Spleen (tissue), 11 donors: ENCODE measurements around the gene ATP6V0C. TPM values are rescaled to one million over a fixed set of nuclear protein-coding genes. Genes with fewer than 3 reads are reported as not detected.

Experiments used
- DNase-seq: peaks from one replicate; pipeline ENCODE4 v3.0.0-alpha.2; 2020
- H3K27ac ChIP-seq, 8 donors: fragments of 200-600 bp; sonication (generic) in 7 of 8; 1 replicate in 4 of 8; 2 replicates in 4 of 8; pipeline versions ENCODE4 v1.5.0 to v1.8.0; 2016 to 2021; ENCODE audit warnings: inconsistent platforms in 4 of 8, mild to moderate bottlenecking in 4 of 8, moderate library complexity in 1 of 8
- H3K27me3 ChIP-seq, 7 donors: fragments of 200-600 bp; sonication (generic) in 6 of 7; replicated peaks in 1 of 7; 1 replicate in 4 of 7; 2 replicates in 3 of 7; pipeline versions ENCODE4 v1.5.0 to v1.8.0; 2016 to 2021; ENCODE audit warnings: inconsistent platforms in 3 of 7, mild to moderate bottlenecking in 1 of 7
- H3K36me3 ChIP-seq, 6 donors: fragments of 200-600 bp; sonication (generic) in 5 of 6; 1 replicate in 4 of 6; 2 replicates in 2 of 6; pipeline versions ENCODE4 v1.5.0 to v1.8.0; 2016 to 2021; ENCODE audit warnings: inconsistent platforms in 2 of 6
- H3K4me1 ChIP-seq, 6 donors: fragments of 200-600 bp; sonication (generic) in 5 of 6; 1 replicate in 3 of 6; 2 replicates in 3 of 6; pipeline versions ENCODE4 v1.5.0 to v1.8.0; 2016 to 2021; ENCODE audit warnings: inconsistent platforms in 3 of 6
- H3K4me3 ChIP-seq, 8 donors: fragments of 200-600 bp; sonication (generic) in 7 of 8; 1 replicate in 4 of 8; 2 replicates in 4 of 8; pipeline versions ENCODE4 v1.5.0 to v1.8.0; 2016 to 2021; ENCODE audit warnings: inconsistent platforms in 4 of 8, mild to moderate bottlenecking in 4 of 8, moderate library complexity in 2 of 8
- H3K9me3 ChIP-seq, 8 donors: fragments of 200-600 bp; sonication (generic) in 7 of 8; 1 replicate in 4 of 8; 2 replicates in 4 of 8; pipeline versions ENCODE4 v1.5.0 to v1.8.0; 2016 to 2021; ENCODE audit warnings: inconsistent platforms in 4 of 8
- POLR2A ChIP-seq, 3 donors: fragments of 450-650 bp; IDR thresholded peaks; one replicate each; pipeline ENCODE4 v1.5.1; 2017; ENCODE audit warnings: antibody characterized with exemption in 3 of 3, mild to moderate bottlenecking in 1 of 3
- POLR2AphosphoS5 ChIP-seq, 3 donors: sonication (generic); formaldehyde crosslinking; IDR thresholded peaks; one replicate each; pipeline ENCODE4 v1.5.1; 2017; ENCODE audit warnings: antibody characterized with exemption in 3 of 3
- WGBS, 5 donors: extraction: QIAGEN DNeasy Blood & Tissue Kit in 3 of 5; methylation state at CpG; one replicate each; pipeline versions ENCODE4 v1.1.5 to v1.1.7; 2013 to 2018; 5-methylcytosine and 5-hydroxymethylcytosine counted together
- intact Hi-C: fragments of 100-400 bp; cut with DNase I; formaldehyde crosslinking; loops from one replicate; pipeline ENCODE4 v1.15.0; 2023; ENCODE audit warnings: low total_unique reads
- polyA plus RNA-seq, 3 donors: library from polyadenylated mRNA; stranded (reverse); fragments of 200-250 nt; gene quantifications; one replicate each; pipeline ENCODE4 v1.2.1, GENCODE V29; 2013
- total RNA-seq, 7 donors: library from RNA; depleted of rRNA in 3 of 7; stranded (reverse); fragments of >200 nt in 3 of 7; fragmentation: NEBNext Ultra II Directional in 4 of 7; extraction: Animal tissue kit (Norgen Biotek cat#: 25700) in 4 of 7; gene quantifications; one replicate each; pipeline versions ENCODE4 v1.1.0 to v1.2.1, GENCODE V29; 2016 to 2021
- TF ChIP-seq, protein P1 (sequence below), 11 experiments: fragments of 200-600 bp in 7 of 11; fragments of 450-650 bp in 4 of 11; sonication (generic) in 4 of 11; IDR thresholded peaks in 8 of 11; conservative IDR thresholded peaks in 3 of 11; 1 replicate in 7 of 11; 2 replicates in 4 of 11; pipeline versions ENCODE4 v1.4.0 to v1.8.0; 2016 to 2021; ENCODE audit warnings: antibody characterized with exemption in 11 of 11, inconsistent platforms in 4 of 11, mild to moderate bottlenecking in 1 of 11
- donor health status: healthy with polysubstance abuse.
- donor health status: DM: no; HTN: no; CAD: no; lungs with moderate emphysema.
- donor health status: DM: no; HTN: no; CAD: no.
- donor health status: Bipolar disorder and iron deficiency.
- donor health status: healthy.
- donor health status: DM: no; HTN: no; CAD: no.
- donor health status: DM: yes; HTN: yes; CAD: no.

The ATP6V0C gene
- total and polyA plus RNA-seq, 10 donors: 64.5 to 199 (median 112) TPM

- Histone ChIP-seq H3K4me3 (peak overlapping the region in 6 of 8 donors; percentile 26 to 93 (median 69)), H3K4me1 (peaks cover 15 to 84% (median 62%) of the 10 kb centered on the region in 6 donors), H3K27ac (no peak overlapping the region), H3K27me3 (peaks cover 0 to 60% (median 51%) of the 10 kb centered on the region in 7 donors), H3K36me3 (no peaks in the 10 kb centered on the region), H3K9me3 (no peaks in the 10 kb centered on the region)
- peak; percentile 83 for DNase-seq
- WGBS, 5 donors: 2 to 8% (median 5%) methylated on average over 13 to 49 of the region's 49 CpGs
- TF ChIP-seq, protein P1, sequence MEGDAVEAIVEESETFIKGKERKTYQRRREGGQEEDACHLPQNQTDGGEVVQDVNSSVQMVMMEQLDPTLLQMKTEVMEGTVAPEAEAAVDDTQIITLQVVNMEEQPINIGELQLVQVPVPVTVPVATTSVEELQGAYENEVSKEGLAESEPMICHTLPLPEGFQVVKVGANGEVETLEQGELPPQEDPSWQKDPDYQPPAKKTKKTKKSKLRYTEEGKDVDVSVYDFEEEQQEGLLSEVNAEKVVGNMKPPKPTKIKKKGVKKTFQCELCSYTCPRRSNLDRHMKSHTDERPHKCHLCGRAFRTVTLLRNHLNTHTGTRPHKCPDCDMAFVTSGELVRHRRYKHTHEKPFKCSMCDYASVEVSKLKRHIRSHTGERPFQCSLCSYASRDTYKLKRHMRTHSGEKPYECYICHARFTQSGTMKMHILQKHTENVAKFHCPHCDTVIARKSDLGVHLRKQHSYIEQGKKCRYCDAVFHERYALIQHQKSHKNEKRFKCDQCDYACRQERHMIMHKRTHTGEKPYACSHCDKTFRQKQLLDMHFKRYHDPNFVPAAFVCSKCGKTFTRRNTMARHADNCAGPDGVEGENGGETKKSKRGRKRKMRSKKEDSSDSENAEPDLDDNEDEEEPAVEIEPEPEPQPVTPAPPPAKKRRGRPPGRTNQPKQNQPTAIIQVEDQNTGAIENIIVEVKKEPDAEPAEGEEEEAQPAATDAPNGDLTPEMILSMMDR (IDR thresholded peaks at IDR 0.05 in 8 of 11, conservative IDR thresholded peaks at IDR 0.05 in 3 of 11): no peak
- TF ChIP-seq POLR2AphosphoS5 (IDR thresholded peaks at IDR 0.05) (no peak), POLR2A (IDR thresholded peaks at IDR 0.05) (no peak)
- intact Hi-C loops: no loop called here
Observed at GRCh38 chr16:2473446-2473926, 40.3 kb upstream of the ATP6V0C start.

GRCh38 chr16:2473999-2474876 is 39.5 kb upstream of the ATP6V0C start:
- Histone ChIP-seq H3K27me3 (peaks cover 0 to 52% (median 44%) of the 10 kb centered on the region in 7 donors), H3K36me3 (peaks cover 0 to under 1% (median 0%) of the 10 kb centered on the region in 6 donors), H3K9me3 (no peaks in the 10 kb centered on the region), H3K27ac (peak overlapping the region; percentile 79 to 93 (median 86)), H3K4me3 (peak overlapping the region; percentile 64 to 93 (median 70)), H3K4me1 (peaks cover 8 to 77% (median 54%) of the 10 kb centered on the region in 6 donors)
- DNase-seq: peak; percentile 90
- 0 to 1% (median 0%) methylated on average over 32 to 100 of the region's 100 CpGs for WGBS, 5 donors
- TF ChIP-seq, protein P1 (IDR thresholded peaks at IDR 0.05 in 8 of 11, conservative IDR thresholded peaks at IDR 0.05 in 3 of 11): peak in 6 of 11 experiments; percentile 20 to 63 (median 57)
- TF ChIP-seq POLR2AphosphoS5 (IDR thresholded peaks at IDR 0.05) (peak in 2 of 3 donors; percentile 29 to 32), POLR2A (IDR thresholded peaks at IDR 0.05) (no peak)
- intact Hi-C loops: no loop called here

DNA sequence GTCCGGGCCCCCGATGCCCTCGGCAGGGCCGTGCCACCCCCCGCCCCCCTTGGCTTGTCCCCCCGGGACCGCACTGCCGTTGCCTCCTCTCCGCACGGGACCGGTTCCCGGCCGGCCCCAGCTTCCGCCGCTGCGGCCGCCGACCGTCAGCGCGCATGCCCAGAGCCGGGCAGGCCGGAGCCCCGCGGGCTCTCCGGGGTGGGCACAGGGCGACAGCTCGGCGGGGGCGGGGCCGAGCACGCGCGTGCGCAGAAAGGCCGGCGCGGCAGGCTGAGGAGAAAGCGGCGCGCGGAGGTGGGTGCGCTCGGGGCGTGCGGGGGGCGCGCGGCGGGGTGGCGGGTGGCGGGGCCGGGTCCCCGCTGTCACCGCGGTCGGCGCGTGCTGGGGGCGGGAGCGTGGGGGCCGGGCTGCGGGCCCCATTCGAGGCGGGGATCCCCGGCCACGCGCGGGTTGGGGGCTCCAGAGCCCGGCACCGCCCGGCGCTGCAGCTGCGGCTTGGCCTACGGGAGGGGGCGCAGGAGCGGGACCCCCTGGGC is 38.8 kb upstream of the ATP6V0C start, which contains the start of gene TBC1D24:
Gene TBC1D24 (plus strand): TSS at position 251 of the 536 bp plus-strand sequence. CDS start 21,022 bp downstream, outside the sequence.
- TF ChIP-seq, protein P1 (IDR thresholded peaks at IDR 0.05 in 8 of 11, conservative IDR thresholded peaks at IDR 0.05 in 3 of 11): no peak
- TF ChIP-seq POLR2AphosphoS5 (IDR thresholded peaks at IDR 0.05) (peak; percentile 85 to 90 (median 86)), POLR2A (IDR thresholded peaks at IDR 0.05) (peak in 1 of 3 donors; percentile 43)
- H3K27ac ChIP-seq: peak within 1 kb of the TSS; percentile 79 to 93 (median 86)
- peak; percentile 97 for DNase-seq
- H3K4me3 ChIP-seq: peak within 1 kb of the TSS; percentile 64 to 93 (median 70)
- peaks cover 7 to 70% (median 48%) of the 10 kb centered on the region in 6 donors for H3K4me1 ChIP-seq
- WGBS, 5 donors: 0 to 3% (median 1%) methylated on average over 6 to 77 of the region's 77 CpGs
- intact Hi-C loops: no loop called here
- H3K36me3 ChIP-seq: peaks cover 0 to 4% (median 0%) of the 10 kb centered on the region in 6 donors
- H3K27me3 ChIP-seq: peaks cover 0 to 45% (median 37%) of the 10 kb centered on the region in 7 donors
- H3K9me3 ChIP-seq: no peaks in the 10 kb centered on the region
